PC-3 (cell line): ENCODE measurements around the gene PIGH. TPM values are rescaled to one million over a fixed set of nuclear protein-coding genes. Genes with fewer than 3 reads are reported as not detected.

Experiments used
- ATAC-seq: fragments of 200-7000 bp; cut with Tn5 transposase; 2 replicates; pipeline ENCODE4 v1.9.1; 2020; ENCODE audit warnings: mild to moderate bottlenecking, moderate library complexity
- BruUV-seq: library from RNA; stranded (reverse); fragments of 400-500 nt; replicated peaks from 2 replicates; lab custom pipeline; 2021; lab: Mats Ljungman, UMichigan
- CTCF ChIA-PET: fragments of 300-600 bp; sonication (Branson Sonifier 250); formaldehyde crosslinking; loops from one replicate; lab custom pipeline; 2022; ENCODE audit warnings: antibody characterized with exemption; lab: Charles Lee
- POLR2A ChIA-PET: fragments of 300-600 bp; sonication (Branson Sonifier 250); formaldehyde crosslinking; loops from one replicate; lab custom pipeline; 2022; ENCODE audit warnings: antibody characterized with exemption; ENCODE audit not compliant: unreplicated experiment; lab: Charles Lee
- DNase-seq: peaks from one replicate; pipeline ENCODE4 v3.0.0-alpha.2; 2015
- H2AFZ ChIP-seq: fragments of 300-600 bp; sonication (generic); 2 replicates; pipeline ENCODE4 v1.6.0; 2016; ENCODE audit warnings: antibody characterized with exemption, low read length
- H3F3A ChIP-seq: fragments of 300-600 bp; sonication (generic); one replicate; pipeline ENCODE4 v1.6.0; 2017; ENCODE audit warnings: antibody characterized with exemption, low read length, control low read depth, mild to moderate bottlenecking; ENCODE audit not compliant: unreplicated experiment
- H3K27ac ChIP-seq: fragments of 300-600 bp; sonication (generic); 2 replicates; pipeline ENCODE4 v1.5.1; 2016; ENCODE audit warnings: mild to moderate bottlenecking, low read length
- H3K27me3 ChIP-seq: fragments of 300-600 bp; sonication (generic); 2 replicates; pipeline ENCODE4 v1.6.1; 2016; ENCODE audit warnings: low read length, mixed read lengths
- H3K36me3 ChIP-seq: fragments of 300-600 bp; sonication (generic); 2 replicates; pipeline ENCODE4 v1.6.1; 2016; ENCODE audit warnings: low read depth, mixed run types, low read length, mixed read lengths
- H3K4me1 ChIP-seq: fragments of 300-600 bp; sonication (generic); 2 replicates; pipeline ENCODE4 v1.5.1; 2016; ENCODE audit warnings: low read length; ENCODE audit not compliant: insufficient read depth
- H3K4me2 ChIP-seq: fragments of 300-600 bp; sonication (generic); 2 replicates; pipeline ENCODE4 v1.6.0; 2016; ENCODE audit warnings: low read length
- H3K4me3 ChIP-seq: fragments of 300-600 bp; sonication (generic); 2 replicates; pipeline ENCODE4 v1.5.1; 2016; ENCODE audit warnings: mild to moderate bottlenecking, low read length, mixed read lengths
- H3K79me2 ChIP-seq: fragments of 300-600 bp; sonication (generic); 2 replicates; pipeline ENCODE4 v1.6.1; 2017; ENCODE audit warnings: low read length, mixed read lengths
- H3K9ac ChIP-seq: fragments of 300-600 bp; sonication (generic); 2 replicates; pipeline ENCODE4 v1.6.0; 2016; ENCODE audit warnings: mild to moderate bottlenecking, low read length
- H3K9me2 ChIP-seq: fragments of 300-600 bp; sonication (generic); replicated peaks from 2 replicates; pipeline ENCODE4 v1.6.1; 2016; ENCODE audit warnings: mixed run types, low read length, mixed read lengths
- H3K9me3 ChIP-seq: fragments of 300-600 bp; sonication (generic); 2 replicates; pipeline ENCODE4 v1.6.1; 2016; ENCODE audit warnings: low read length, mixed read lengths
- H4K20me1 ChIP-seq: fragments of 300-600 bp; sonication (generic); 2 replicates; pipeline ENCODE4 v1.6.1; 2016; ENCODE audit warnings: low read length, mixed read lengths
- EZH2 ChIP-seq: fragments of 300-600 bp; sonication (generic); IDR thresholded peaks from one replicate; pipeline ENCODE4 v1.6.1; 2017; ENCODE audit warnings: antibody characterized with exemption, mild to moderate bottlenecking, low read length; ENCODE audit not compliant: unreplicated experiment
- EZH2phosphoT487 ChIP-seq: fragments of 300-600 bp; sonication (generic); IDR thresholded peaks from 2 replicates; pipeline ENCODE4 v1.6.1; 2018; ENCODE audit warnings: mild to moderate bottlenecking, antibody characterized with exemption, low read length, borderline replicate concordance
- intact Hi-C: fragments of 100-400 bp; cut with micrococcal nuclease; formaldehyde crosslinking; loops from 2 replicates; pipeline ENCODE4 v1.9.0; 2023
- total RNA-seq: library from RNA; depleted of rRNA; stranded (reverse); fragments of >200 nt; gene quantifications from 2 replicates; pipeline ENCODE4 v1.2.3, GENCODE V29; 2014
- TF ChIP-seq, protein P1 (sequence below): fragments of 300-600 bp; sonication (generic); conservative IDR thresholded peaks from 2 replicates; pipeline ENCODE4 v1.5.1; 2017; ENCODE audit warnings: antibody characterized with exemption, low read depth, mild to moderate bottlenecking, low read length

PIGH gene
- total RNA-seq, 1 experiment from 2014 or later = 66.4 TPM

DNA sequence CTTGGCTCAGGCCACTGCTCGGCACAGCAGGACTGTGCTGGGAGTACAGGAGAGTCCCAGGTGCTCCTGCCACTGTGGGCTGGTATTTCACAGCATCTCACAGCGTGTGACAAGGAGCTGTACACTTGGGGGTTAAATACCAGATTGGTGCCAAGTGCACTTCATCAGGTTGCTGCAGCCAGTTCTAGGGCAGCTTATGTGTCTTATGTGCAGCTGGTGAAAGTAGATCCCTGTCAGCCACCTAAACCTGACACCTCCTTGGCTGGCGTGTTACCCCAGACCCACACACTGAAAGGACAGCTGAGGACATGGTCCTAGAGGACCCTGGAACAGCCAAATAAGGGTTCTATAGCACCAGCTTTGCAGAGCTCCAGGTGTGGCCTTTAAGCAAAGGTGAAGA, 48.1 kb downstream of the PIGH start:
- no peaks in the 10 kb centered on the region for H3K9me2 ChIP-seq
- no peak overlapping the region for H3K4me2 ChIP-seq
- no peaks in the 10 kb centered on the region for H3F3A ChIP-seq
- TF ChIP-seq, protein P1, sequence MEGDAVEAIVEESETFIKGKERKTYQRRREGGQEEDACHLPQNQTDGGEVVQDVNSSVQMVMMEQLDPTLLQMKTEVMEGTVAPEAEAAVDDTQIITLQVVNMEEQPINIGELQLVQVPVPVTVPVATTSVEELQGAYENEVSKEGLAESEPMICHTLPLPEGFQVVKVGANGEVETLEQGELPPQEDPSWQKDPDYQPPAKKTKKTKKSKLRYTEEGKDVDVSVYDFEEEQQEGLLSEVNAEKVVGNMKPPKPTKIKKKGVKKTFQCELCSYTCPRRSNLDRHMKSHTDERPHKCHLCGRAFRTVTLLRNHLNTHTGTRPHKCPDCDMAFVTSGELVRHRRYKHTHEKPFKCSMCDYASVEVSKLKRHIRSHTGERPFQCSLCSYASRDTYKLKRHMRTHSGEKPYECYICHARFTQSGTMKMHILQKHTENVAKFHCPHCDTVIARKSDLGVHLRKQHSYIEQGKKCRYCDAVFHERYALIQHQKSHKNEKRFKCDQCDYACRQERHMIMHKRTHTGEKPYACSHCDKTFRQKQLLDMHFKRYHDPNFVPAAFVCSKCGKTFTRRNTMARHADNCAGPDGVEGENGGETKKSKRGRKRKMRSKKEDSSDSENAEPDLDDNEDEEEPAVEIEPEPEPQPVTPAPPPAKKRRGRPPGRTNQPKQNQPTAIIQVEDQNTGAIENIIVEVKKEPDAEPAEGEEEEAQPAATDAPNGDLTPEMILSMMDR = no peak
- no peak for TF ChIP-seq EZH2phosphoT487
- TF ChIP-seq EZH2 = no peak
- H3K4me1 ChIP-seq = no peaks in the 10 kb centered on the region
- no peaks in the 10 kb centered on the region for H4K20me1 ChIP-seq
- ChIA-PET POLR2A (interaction anchor here (0.6 to 0.7 kb wide), 2 partner anchors 23 to 46 kb away, joined by 3 to 5 read pairs; no protein-coding TSS in a partner anchor), CTCF (interaction anchor here (2.7 kb wide), 1 partner anchor 25 kb away, joined by 8 read pairs; no protein-coding TSS in a partner anchor)
- H3K27ac ChIP-seq = no peak overlapping the region
- BruUV-seq = no TSS peak
- H3K9ac ChIP-seq = no peak overlapping the region
- H3K4me3 ChIP-seq = no peak overlapping the region
- DNase-seq (no peak), ATAC-seq (no peak)
- H3K9me3 ChIP-seq = no peaks in the 10 kb centered on the region
- H2AFZ ChIP-seq = no peak overlapping the region
- no peaks in the 10 kb centered on the region for H3K36me3 ChIP-seq
- no peaks in the 10 kb centered on the region for H3K27me3 ChIP-seq
- no peaks in the 10 kb centered on the region for H3K79me2 ChIP-seq
- intact Hi-C loops = no loop called here

GRCh38 chr14:67551123-67551522, 48.9 kb downstream of the PIGH start:
- no peak for ATAC-seq
- no TSS peak for BruUV-seq
- H3K9me2 ChIP-seq = no peaks in the 10 kb centered on the region
- intact Hi-C loops = no loop called here
- H2AFZ ChIP-seq = no peak overlapping the region
- no peaks in the 10 kb centered on the region for H3K36me3 ChIP-seq
- H3K27me3 ChIP-seq = no peaks in the 10 kb centered on the region
- POLR2A ChIA-PET = no interaction called here
- H3K9me3 ChIP-seq = no peaks in the 10 kb centered on the region
- H3F3A ChIP-seq = no peaks in the 10 kb centered on the region
- no peak overlapping the region for H3K27ac ChIP-seq
- no peak overlapping the region for H3K4me2 ChIP-seq
- no peak overlapping the region for H3K4me3 ChIP-seq
- DNase-seq = no peak
- H3K79me2 ChIP-seq = no peaks in the 10 kb centered on the region
- no peak overlapping the region for H3K9ac ChIP-seq
- H3K4me1 ChIP-seq = no peaks in the 10 kb centered on the region
- no peak for TF ChIP-seq EZH2phosphoT487
- no peak for TF ChIP-seq EZH2
- TF ChIP-seq, protein P1 = no peak
- no peaks in the 10 kb centered on the region for H4K20me1 ChIP-seq
- CTCF ChIA-PET = interaction anchor here (2.7 kb wide), 1 partner anchor 24 kb away, joined by 8 read pairs; no protein-coding TSS in a partner anchor

DNA sequence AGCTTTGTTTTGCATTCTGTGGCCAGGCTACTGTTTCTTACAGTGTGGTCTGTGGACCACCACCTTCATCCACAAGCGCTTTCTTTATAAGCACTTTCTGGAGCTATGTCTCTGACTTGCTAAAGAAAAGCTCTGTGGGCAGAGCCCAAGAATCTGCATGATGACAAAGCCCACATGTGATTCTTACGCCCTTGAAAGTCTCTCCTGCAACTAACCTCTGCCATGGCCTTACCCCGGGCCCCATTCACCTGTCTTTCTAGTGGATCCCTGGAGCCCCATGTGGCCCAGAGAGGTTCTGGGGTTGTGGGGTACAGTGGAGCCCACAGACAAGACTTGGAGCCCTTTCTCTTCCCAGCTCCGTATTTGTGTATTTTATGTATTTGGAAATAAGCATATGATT, 50.3 kb downstream of the PIGH start:
- Histone ChIP-seq H3K36me3 (no peaks in the 10 kb centered on the region), H3F3A (no peaks in the 10 kb centered on the region), H3K9me2 (no peaks in the 10 kb centered on the region), H2AFZ (no peak overlapping the region), H4K20me1 (no peaks in the 10 kb centered on the region), H3K4me1 (no peaks in the 10 kb centered on the region), H3K9ac (no peak overlapping the region), H3K4me2 (no peak overlapping the region), H3K79me2 (no peaks in the 10 kb centered on the region), H3K4me3 (no peak overlapping the region), H3K27me3 (no peaks in the 10 kb centered on the region), H3K27ac (no peak overlapping the region), H3K9me3 (no peaks in the 10 kb centered on the region)
- TF ChIP-seq, protein P1 = no peak
- no peak for TF ChIP-seq EZH2phosphoT487
- no peak for TF ChIP-seq EZH2
- ChIA-PET POLR2A (interaction anchor here (0.6 kb wide), 1 partner anchor 101 kb away, joined by 3 read pairs; no protein-coding TSS in a partner anchor), CTCF (interaction anchor here (2.7 kb wide), 1 partner anchor 23 kb away, joined by 8 read pairs; no protein-coding TSS in a partner anchor)
- BruUV-seq = no TSS peak
- intact Hi-C loops = no loop called here
- DNase-seq = no peak
- ATAC-seq = no peak
